Gastroesophageal sphincter (tissue), 4 donors: Measurements from ENCODE around the gene SLBP. TPM values are rescaled to one million over a fixed set of nuclear protein-coding genes. Genes with fewer than 3 reads are reported as not detected.

Experiments used
- ATAC-seq: fragments of 150-250 bp; one replicate; pipeline ENCODE4 v1.9.1; 2016; ENCODE audit warnings: mild to moderate bottlenecking, moderate library complexity
- H3K27ac ChIP-seq, 4 donors: fragments of 200-600 bp; sonication (generic) in 3 of 4; 1 replicate in 3 of 4; 2 replicates in 1 of 4; pipeline ENCODE4 v1.5.1; 2016 to 2019
- H3K27me3 ChIP-seq: fragments of 200-600 bp; sonication (generic); one replicate; pipeline ENCODE4 v1.5.1; 2019
- H3K36me3 ChIP-seq, 2 donors: fragments of 200-600 bp; sonication (generic); one replicate each; pipeline ENCODE4 v1.5.1; 2019; ENCODE audit warnings: control low read depth in 1 of 2
- H3K4me1 ChIP-seq, 3 donors: fragments of 200-600 bp; sonication (generic); 1 replicate in 2 of 3; 2 replicates in 1 of 3; pipeline ENCODE4 v1.5.1; 2016 to 2019; ENCODE audit warnings: control low read depth in 2 of 3
- H3K4me3 ChIP-seq, 2 donors: fragments of 200-600 bp; sonication (generic); one replicate each; pipeline ENCODE4 v1.5.1; 2019; ENCODE audit warnings: mild to moderate bottlenecking in 1 of 2, moderate library complexity in 1 of 2
- H3K9me3 ChIP-seq, 3 donors: fragments of 200-600 bp; sonication (generic); one replicate each; pipeline ENCODE4 v1.5.1; 2017 to 2019; ENCODE audit warnings: control low read depth in 2 of 3
- CTCF ChIP-seq, 4 experiments: fragments of 200-600 bp in 2 of 4; fragments of 450-650 bp in 2 of 4; sonication (generic) in 1 of 4; IDR thresholded peaks; one replicate each; pipeline ENCODE4 v1.5.1; 2017 to 2019; ENCODE audit warnings: antibody characterized with exemption in 4 of 4, mild to moderate bottlenecking in 2 of 4, moderate library complexity in 2 of 4
- EP300 ChIP-seq: sonication (generic); formaldehyde crosslinking; IDR thresholded peaks from one replicate; pipeline ENCODE4 v1.6.1; 2017; ENCODE audit warnings: antibody characterized with exemption, mild to moderate bottlenecking
- POLR2A ChIP-seq, 2 donors: fragments of 450-650 bp; IDR thresholded peaks; one replicate each; pipeline ENCODE4 v1.6.1; 2017; ENCODE audit warnings: antibody characterized with exemption in 2 of 2, mild to moderate bottlenecking in 2 of 2, moderate library complexity in 1 of 2
- POLR2AphosphoS5 ChIP-seq: sonication (generic); formaldehyde crosslinking; IDR thresholded peaks from one replicate; pipeline ENCODE4 v1.6.1; 2017; ENCODE audit warnings: antibody characterized with exemption
- WGBS, 2 donors: methylation state at CpG; one replicate each; pipeline ENCODE4 v1.1.5; 2018; ENCODE audit warnings: low coverage in 1 of 2; 5-methylcytosine and 5-hydroxymethylcytosine counted together
- total RNA-seq, 4 donors: library from RNA; depleted of rRNA; stranded (reverse); fragments of >200 nt; gene quantifications; one replicate each; pipeline ENCODE4 v1.1.0, GENCODE V29; 2016

The SLBP gene
- total RNA-seq, 4 donors from 2014 or later = 34.1 to 54.0 (median 38.6) TPM

GRCh38 chr4:1655081-1655480, 57.0 kb downstream of the SLBP start:
- TF ChIP-seq CTCF (IDR thresholded peaks at IDR 0.05) (no peak), POLR2A (IDR thresholded peaks at IDR 0.05) (no peak), EP300 (no peak), POLR2AphosphoS5 (no peak)
- WGBS, 2 donors = no CpG with 5 or more reads among the region's 47 CpGs
- no peaks in the 10 kb centered on the region for H3K27me3 ChIP-seq

GRCh38 chr4:1654216-1654955, 57.7 kb downstream of the SLBP start:
- H3K36me3 ChIP-seq = peaks cover 0 to 15% of the 10 kb centered on the region in 2 donors
- H3K4me1 ChIP-seq = no peaks in the 10 kb centered on the region
- no peaks in the 10 kb centered on the region for H3K27me3 ChIP-seq
- WGBS, 2 donors = 90% methylated on average over 4 of the region's 23 CpGs; no CpG with 5 or more reads in 1 of the 2 donors
- no peak for ATAC-seq
- H3K9me3 ChIP-seq = no peaks in the 10 kb centered on the region
- TF ChIP-seq EP300 (no peak), POLR2A (IDR thresholded peaks at IDR 0.05) (no peak), POLR2AphosphoS5 (no peak), CTCF (IDR thresholded peaks at IDR 0.05) (no peak)
- no peak overlapping the region for H3K27ac ChIP-seq
- H3K4me3 ChIP-seq = no peak overlapping the region

More at GRCh38 chr4:1655081-1655480, 57.0 kb downstream of the SLBP start:
- peaks cover 0 to 15% of the 10 kb centered on the region in 2 donors for H3K36me3 ChIP-seq
- H3K4me3 ChIP-seq = no peak overlapping the region
- no peak for ATAC-seq
- H3K27ac ChIP-seq = no peak overlapping the region
- H3K4me1 ChIP-seq = no peaks in the 10 kb centered on the region
- no peaks in the 10 kb centered on the region for H3K9me3 ChIP-seq

DNA sequence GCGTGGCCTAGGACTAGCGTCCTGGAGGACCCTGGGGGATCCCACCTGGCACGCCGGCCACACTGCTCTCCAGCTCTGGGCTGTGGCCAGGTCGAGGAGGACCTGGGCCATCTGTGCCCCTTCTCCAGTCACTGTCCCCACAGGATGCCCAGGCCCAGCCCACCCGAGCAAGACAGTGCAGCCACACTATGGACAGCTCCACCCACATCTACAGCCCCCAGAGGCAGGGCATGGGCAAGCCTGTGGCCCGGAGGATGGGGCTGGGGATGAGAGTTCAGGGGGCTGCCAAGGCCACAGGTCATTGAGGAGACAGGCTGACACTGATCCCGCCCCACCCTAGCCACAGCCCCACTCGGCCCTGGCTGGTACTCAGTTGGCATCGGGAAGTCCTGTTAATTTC, 58.3 kb downstream of the SLBP start:
- H3K36me3 ChIP-seq = peaks cover 0 to 15% of the 10 kb centered on the region in 2 donors
- no CpG with 5 or more reads among the region's 10 CpGs for WGBS, 2 donors
- TF ChIP-seq CTCF (IDR thresholded peaks at IDR 0.05) = no peak
- no peak for TF ChIP-seq POLR2AphosphoS5
- TF ChIP-seq EP300 = no peak
- no peak for TF ChIP-seq POLR2A (IDR thresholded peaks at IDR 0.05)
- H3K9me3 ChIP-seq = no peaks in the 10 kb centered on the region
- no peak overlapping the region for H3K4me3 ChIP-seq
- H3K27me3 ChIP-seq = no peaks in the 10 kb centered on the region
- H3K4me1 ChIP-seq = no peaks in the 10 kb centered on the region
- ATAC-seq = no peak
- no peak overlapping the region for H3K27ac ChIP-seq

DNA sequence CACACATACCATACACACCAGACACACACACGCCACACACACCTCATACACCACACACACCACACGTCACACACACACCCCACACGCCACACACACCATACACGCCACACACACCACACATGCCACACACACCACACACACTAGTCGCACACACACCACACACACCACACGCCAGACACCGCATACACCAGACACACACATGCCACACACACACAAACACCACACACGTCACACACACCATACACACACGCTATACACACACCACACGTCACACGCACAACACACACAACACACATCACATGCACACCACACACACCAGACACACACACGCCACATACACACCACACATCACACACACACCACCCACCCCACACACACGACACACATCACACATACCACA, 60.0 kb downstream of the SLBP start:
- no peaks in the 10 kb centered on the region for H3K4me1 ChIP-seq
- no peaks in the 10 kb centered on the region for H3K27me3 ChIP-seq
- no peak for ATAC-seq
- WGBS, 2 donors = 93 to 94% methylated on average over 12 to 13 of the region's 13 CpGs
- no peaks in the 10 kb centered on the region for H3K9me3 ChIP-seq
- H3K36me3 ChIP-seq = peaks cover 0 to 15% of the 10 kb centered on the region in 2 donors
- TF ChIP-seq EP300 (no peak), POLR2A (IDR thresholded peaks at IDR 0.05) (no peak), POLR2AphosphoS5 (no peak), CTCF (IDR thresholded peaks at IDR 0.05) (no peak)
- H3K4me3 ChIP-seq = no peak overlapping the region
- H3K27ac ChIP-seq = no peak overlapping the region

GRCh38 chr4:1651609-1652008, 60.5 kb downstream of the SLBP start:
- peaks cover 0 to 15% of the 10 kb centered on the region in 2 donors for H3K36me3 ChIP-seq
- 84 to 87% methylated on average over 9 to 13 of the region's 13 CpGs for WGBS, 2 donors
- no peak overlapping the region for H3K27ac ChIP-seq
- no peak overlapping the region for H3K4me3 ChIP-seq
- no peaks in the 10 kb centered on the region for H3K9me3 ChIP-seq
- no peak for TF ChIP-seq POLR2AphosphoS5
- TF ChIP-seq POLR2A (IDR thresholded peaks at IDR 0.05) = no peak
- no peak for TF ChIP-seq CTCF (IDR thresholded peaks at IDR 0.05)
- TF ChIP-seq EP300 = no peak
- no peaks in the 10 kb centered on the region for H3K27me3 ChIP-seq
- no peaks in the 10 kb centered on the region for H3K4me1 ChIP-seq
- ATAC-seq = no peak
